ELF-1 (cell line): ENCODE measurements around the gene NLGN4X.
A peak's percentile ranks its signal among the peaks of the same experiment; 100 is the strongest.

Source experiments
- DNase-seq: peaks from one replicate; pipeline ENCODE4 v3.0.0-alpha.2; 2016; ENCODE audit warnings: low read depth, low spot score

The NLGN4X gene

GRCh38 chrX:6159468-6159867, 69.2 kb downstream of the NLGN4X start:
- no peak for DNase-seq

GRCh38 chrX:6151971-6152370, 76.7 kb downstream of the NLGN4X start:
- no peak for DNase-seq

- DNase-seq = no peak
Observed at GRCh38 chrX:6149060-6149872, 79.4 kb downstream of the NLGN4X start.

- DNase-seq = no peak
Observed at GRCh38 chrX:6134255-6134654, 94.4 kb downstream of the NLGN4X start.

- no peak for DNase-seq
Observed at GRCh38 chrX:6132970-6133369, 95.7 kb downstream of the NLGN4X start.

GRCh38 chrX:6131287-6131686, 97.4 kb downstream of the NLGN4X start:
- no peak for DNase-seq

GRCh38 chrX:6129195-6129594, 99.5 kb downstream of the NLGN4X start:
- no peak for DNase-seq

- DNase-seq = no peak
Observed at GRCh38 chrX:6120329-6120728, 108.3 kb downstream of the NLGN4X start.

GRCh38 chrX:6095469-6095868, 133.2 kb downstream of the NLGN4X start:
- peak; percentile 26 for DNase-seq

GRCh38 chrX:6074532-6074931, 154.1 kb downstream of the NLGN4X start:
- no peak for DNase-seq

GRCh38 chrX:6071731-6072130, 156.9 kb downstream of the NLGN4X start:
- DNase-seq = no peak

GRCh38 chrX:6067600-6067999, 161.1 kb downstream of the NLGN4X start:
- DNase-seq = no peak

- DNase-seq = no peak
Observed at GRCh38 chrX:6053141-6053540, 175.5 kb downstream of the NLGN4X start.

- DNase-seq = no peak
Observed at GRCh38 chrX:6052111-6052745, 176.4 kb downstream of the NLGN4X start.

- no peak for DNase-seq
Observed at GRCh38 chrX:6049132-6049531, 179.5 kb downstream of the NLGN4X start.

- DNase-seq = no peak
Observed at GRCh38 chrX:6041630-6042029, 187.0 kb downstream of the NLGN4X start.

GRCh38 chrX:6029014-6029413, 199.7 kb downstream of the NLGN4X start:
- no peak for DNase-seq

- DNase-seq = peak; percentile 39
Observed at GRCh38 chrX:6026980-6027379, 201.7 kb downstream of the NLGN4X start.

GRCh38 chrX:6026429-6026828, 202.2 kb downstream of the NLGN4X start:
- no peak for DNase-seq

- DNase-seq = no peak
Observed at GRCh38 chrX:6024204-6024603, 204.5 kb downstream of the NLGN4X start.

GRCh38 chrX:6021316-6022091, 207.2 kb downstream of the NLGN4X start:
- peak; percentile 76 for DNase-seq

GRCh38 chrX:6019076-6019475, 209.6 kb downstream of the NLGN4X start:
- no peak for DNase-seq
